Activated CD4-positive, alpha-beta T cell treated with anti-CD3 and anti-CD28 coated beads for 1 hour (primary cell): ENCODE results near the gene RGSL1.
"Not testable (repeated sequence)": the region's sequence is repeated elsewhere in the genome, so short reads cannot be mapped to it uniquely, and the experiment has no call there.

Source experiments
- DNase-seq: peaks from one replicate; pipeline ENCODE4 v3.0.0-alpha.2; 2020

Gene RGSL1

GRCh38 chr1:182447124-182447523 is 2.8 kb upstream of the RGSL1 start:
- not testable (repeated sequence) for DNase-seq

GRCh38 chr1:182447660-182448059 is 2.3 kb upstream of the RGSL1 start:
- DNase-seq: no peak

GRCh38 chr1:182453631-182454030 is 3.7 kb downstream of the RGSL1 start:
- DNase-seq: no peak

- no peak for DNase-seq
These were observed 7.9 kb downstream of the RGSL1 start for GRCh38 chr1:182457844-182458243.

- DNase-seq: no peak
These were observed 10.0 kb downstream of the RGSL1 start for GRCh38 chr1:182459949-182460348.

GRCh38 chr1:182460550-182460951 is 10.6 kb downstream of the RGSL1 start:
- no peak for DNase-seq

- no peak for DNase-seq
These were observed 23.6 kb downstream of the RGSL1 start for GRCh38 chr1:182473556-182473955.

GRCh38 chr1:182476625-182477024 is 26.7 kb downstream of the RGSL1 start:
- no peak for DNase-seq

GRCh38 chr1:182478238-182478637 is 28.3 kb downstream of the RGSL1 start:
- no peak for DNase-seq

- no peak for DNase-seq
These were observed 34.1 kb downstream of the RGSL1 start for GRCh38 chr1:182484067-182484466.

- no peak for DNase-seq
These were observed 34.7 kb downstream of the RGSL1 start for GRCh38 chr1:182484531-182485257.

GRCh38 chr1:182485861-182486260 is 35.9 kb downstream of the RGSL1 start:
- no peak for DNase-seq

- no peak for DNase-seq
These were observed 38.9 kb downstream of the RGSL1 start for GRCh38 chr1:182488803-182489202.

- no peak for DNase-seq
These were observed 43.1 kb downstream of the RGSL1 start for GRCh38 chr1:182493063-182493462.

GRCh38 chr1:182495002-182495401 is 45.1 kb downstream of the RGSL1 start:
- DNase-seq: no peak

GRCh38 chr1:182495693-182496092 is 45.7 kb downstream of the RGSL1 start:
- no peak for DNase-seq

GRCh38 chr1:182507685-182508084 is 57.7 kb downstream of the RGSL1 start:
- DNase-seq: no peak

GRCh38 chr1:182515556-182515955 is 65.6 kb downstream of the RGSL1 start:
- no peak for DNase-seq

GRCh38 chr1:182520736-182521135 is 70.8 kb downstream of the RGSL1 start:
- no peak for DNase-seq

- DNase-seq: no peak
These were observed 75.4 kb downstream of the RGSL1 start for GRCh38 chr1:182525342-182525741.

- DNase-seq: no peak
These were observed 77.7 kb downstream of the RGSL1 start for GRCh38 chr1:182527680-182528079.

- not testable (repeated sequence) for DNase-seq
These were observed 78.3 kb downstream of the RGSL1 start for GRCh38 chr1:182528206-182528605.

- no peak for DNase-seq
These were observed 84.0 kb downstream of the RGSL1 start for GRCh38 chr1:182533896-182534295.

GRCh38 chr1:182549346-182549745 is 99.4 kb downstream of the RGSL1 start:
- no peak for DNase-seq

- DNase-seq: no peak
These were observed 99.9 kb downstream of the RGSL1 start for GRCh38 chr1:182549811-182550210.
